HFF-Myc (cell line): ENCODE measurements around the gene TUNAR.

Source experiments
- DNase-seq: peaks from one replicate; pipeline ENCODE4 v3.0.0-alpha.2; 2011; ENCODE audit warnings: low read depth; ENCODE audit errors: extremely low read depth
- H3K4me3 ChIP-seq: replicated peaks from 2 replicates; pipeline ENCODE4 v1.5.1; 2011; ENCODE audit warnings: low read depth, mild to moderate bottlenecking, control low read depth, low read length
- TF ChIP-seq, protein P1 (sequence below): IDR thresholded peaks from 2 replicates; pipeline ENCODE4 v1.5.1; 2012; ENCODE audit warnings: mild to moderate bottlenecking, low read depth, low read length, control low read depth; ENCODE audit errors: missing control alignments

TUNAR gene

DNA sequence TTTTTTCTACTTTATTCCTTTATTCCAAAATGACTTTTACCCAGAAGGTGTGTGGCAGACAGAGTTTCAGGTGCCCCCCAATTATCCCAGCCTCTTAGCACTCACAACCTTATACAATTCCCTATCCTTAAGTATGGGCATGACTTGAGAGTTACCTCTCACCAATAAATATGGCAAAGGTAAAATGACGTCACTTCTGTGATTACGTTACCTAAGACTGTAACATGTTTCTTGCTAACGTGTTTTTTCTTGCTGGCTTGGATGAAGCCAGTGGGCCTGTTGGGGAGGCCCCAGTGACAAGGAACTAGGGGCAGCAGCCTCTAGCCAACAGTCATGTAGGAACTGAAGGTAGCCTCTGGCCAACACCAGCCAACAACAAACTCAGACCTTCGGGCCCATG, 13.3 kb upstream of the TUNAR start:
- H3K4me3 ChIP-seq = no peak overlapping the region
- TF ChIP-seq, protein P1, sequence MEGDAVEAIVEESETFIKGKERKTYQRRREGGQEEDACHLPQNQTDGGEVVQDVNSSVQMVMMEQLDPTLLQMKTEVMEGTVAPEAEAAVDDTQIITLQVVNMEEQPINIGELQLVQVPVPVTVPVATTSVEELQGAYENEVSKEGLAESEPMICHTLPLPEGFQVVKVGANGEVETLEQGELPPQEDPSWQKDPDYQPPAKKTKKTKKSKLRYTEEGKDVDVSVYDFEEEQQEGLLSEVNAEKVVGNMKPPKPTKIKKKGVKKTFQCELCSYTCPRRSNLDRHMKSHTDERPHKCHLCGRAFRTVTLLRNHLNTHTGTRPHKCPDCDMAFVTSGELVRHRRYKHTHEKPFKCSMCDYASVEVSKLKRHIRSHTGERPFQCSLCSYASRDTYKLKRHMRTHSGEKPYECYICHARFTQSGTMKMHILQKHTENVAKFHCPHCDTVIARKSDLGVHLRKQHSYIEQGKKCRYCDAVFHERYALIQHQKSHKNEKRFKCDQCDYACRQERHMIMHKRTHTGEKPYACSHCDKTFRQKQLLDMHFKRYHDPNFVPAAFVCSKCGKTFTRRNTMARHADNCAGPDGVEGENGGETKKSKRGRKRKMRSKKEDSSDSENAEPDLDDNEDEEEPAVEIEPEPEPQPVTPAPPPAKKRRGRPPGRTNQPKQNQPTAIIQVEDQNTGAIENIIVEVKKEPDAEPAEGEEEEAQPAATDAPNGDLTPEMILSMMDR = no peak
- DNase-seq = no peak

- H3K4me3 ChIP-seq = no peak overlapping the region
- TF ChIP-seq, protein P1 = no peak
- DNase-seq = no peak
Observed at GRCh38 chr14:95869776-95870175, 6.9 kb upstream of the TUNAR start.

- H3K4me3 ChIP-seq = no peak overlapping the region
- no peak for DNase-seq
- TF ChIP-seq, protein P1 = no peak
Observed at GRCh38 chr14:95870772-95871171, 5.9 kb upstream of the TUNAR start.

- DNase-seq = no peak
- H3K4me3 ChIP-seq = no peak overlapping the region
- TF ChIP-seq, protein P1 = no peak
Observed at GRCh38 chr14:95871531-95871930, 5.1 kb upstream of the TUNAR start.

- no peak for DNase-seq
- TF ChIP-seq, protein P1 = no peak
- H3K4me3 ChIP-seq = no peak overlapping the region
Observed at GRCh38 chr14:95872777-95873176, 3.9 kb upstream of the TUNAR start.

DNA sequence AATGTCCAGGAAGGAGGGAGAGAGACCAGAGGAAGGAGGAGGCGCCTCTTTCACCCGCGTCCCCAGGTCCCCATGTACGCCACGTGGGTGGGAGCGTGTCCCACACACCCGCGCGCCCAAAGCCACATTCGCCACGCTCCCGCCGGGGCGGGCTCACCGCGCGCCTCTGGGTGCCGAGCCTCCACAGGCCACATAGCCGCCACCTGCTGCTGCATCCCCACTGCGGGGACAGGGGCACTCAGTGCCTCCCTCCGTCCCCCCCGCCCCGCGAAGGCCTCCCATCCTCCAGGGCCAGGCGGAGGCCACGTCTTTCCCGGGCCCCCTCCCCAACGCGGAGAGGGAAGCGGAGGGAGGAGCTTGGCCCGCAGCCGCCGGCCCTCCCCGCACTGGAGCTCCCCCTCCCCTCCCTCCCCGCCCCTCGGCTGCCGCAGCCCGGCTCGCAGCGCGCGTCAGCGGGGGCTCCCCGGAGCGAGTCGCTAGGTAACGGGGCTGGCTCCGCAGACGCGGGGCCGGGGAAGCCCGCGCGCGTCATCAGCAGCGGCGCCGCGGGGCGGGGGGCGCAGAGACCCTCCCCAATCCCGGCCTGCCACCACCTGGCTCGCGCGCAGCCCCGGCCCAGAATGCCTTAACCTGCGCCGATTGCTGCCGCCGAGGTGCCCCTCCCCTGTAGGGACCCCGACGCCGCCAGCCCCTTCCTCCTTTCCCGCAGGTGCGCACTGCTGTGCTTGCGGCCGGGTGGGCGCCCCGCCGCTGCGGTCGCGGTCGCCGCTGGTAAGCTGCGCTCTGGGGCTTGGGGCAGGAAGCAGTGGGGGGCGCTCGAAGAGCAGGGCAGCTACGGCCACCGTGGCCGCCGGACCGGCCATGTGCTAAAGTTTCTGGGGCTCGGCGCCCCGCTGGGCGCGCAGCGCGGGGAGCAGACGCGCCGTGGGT, 536 bp upstream of the TUNAR start:
- no peak for DNase-seq
- TF ChIP-seq, protein P1 = no peak
- no peak overlapping the region for H3K4me3 ChIP-seq
